ENCODE results near the gene C16orf92. TPM values are rescaled to one million over a fixed set of nuclear protein-coding genes. Genes with fewer than 3 reads are reported as not detected.

The C16orf92 gene
- total and polyA plus RNA-seq, 2 of the 8 experiments (the other 6 are each of a cell fraction or from before 2014, with no cell fraction given) = not detected

DNA sequence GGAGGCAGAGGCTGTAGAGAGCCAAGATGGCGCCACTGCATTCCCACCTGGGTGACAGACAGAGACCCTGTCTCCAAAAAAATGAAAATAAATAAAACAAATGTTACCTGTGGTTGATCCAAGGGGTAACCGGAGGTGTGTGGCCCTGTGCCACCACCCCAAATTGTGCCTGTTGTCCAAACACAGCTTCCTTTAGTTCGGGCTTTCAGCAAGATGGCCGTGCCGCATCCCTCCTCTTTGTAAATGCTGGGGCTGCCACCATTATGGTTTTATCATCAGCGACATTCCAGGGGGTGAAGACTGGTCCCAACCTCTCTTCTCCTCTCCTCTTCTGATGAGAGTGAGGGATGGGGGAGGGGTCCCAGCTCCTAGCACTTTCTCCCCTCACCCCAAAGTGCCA is at the start of gene C16orf92 (continued):
- TF ChIP-seq CEBPB (IDR thresholded peaks at IDR 0.05; ENCODE audit: low read depth, low read length) = no peak
- no peak for TF ChIP-seq MAFK (IDR thresholded peaks at IDR 0.05; ENCODE audit: low read depth, low read length)
- no peak for TF ChIP-seq EGR1 (IDR thresholded peaks at IDR 0.05; ENCODE audit: borderline replicate concordance, low read depth, low read length)

Measured in H1 (cell line).